HCT116 (cell line): ENCODE results near the gene RNF227. TPM values are rescaled to one million over a fixed set of nuclear protein-coding genes. Genes with fewer than 3 reads are reported as not detected.

Experiments
- ATAC-seq: fragments of 200-7000 bp; cut with Tn5 transposase; 2 replicates; pipeline ENCODE4 v1.9.1; 2020; ENCODE audit warnings: mild to moderate bottlenecking, moderate library complexity
- BruUV-seq: library from RNA; stranded (reverse); fragments of 400-500 nt; replicated peaks from 2 replicates; lab custom pipeline; 2021; lab: Mats Ljungman, UMichigan
- CTCF ChIA-PET: fragments of 300-600 bp; sonication (Branson Sonifier 250); formaldehyde crosslinking; loops from one replicate; lab custom pipeline; 2021; ENCODE audit warnings: antibody characterized with exemption; lab: Charles Lee
- POLR2A ChIA-PET: fragments of 300-600, 350-600 bp; sonication (Branson Sonifier 250); formaldehyde crosslinking; loops from one replicate; lab custom pipeline; 2021; ENCODE audit warnings: antibody characterized with exemption; lab: Charles Lee
- RAD21 ChIA-PET, 2 experiments: fragments of 300-600 bp; sonication (Branson Sonifier 250); formaldehyde crosslinking; loops; one replicate each; lab custom pipeline; 2023; ENCODE audit warnings: low total read pairs in 2 of 2; ENCODE audit not compliant: uncharacterized antibody in 2 of 2, unreplicated experiment in 2 of 2, low non-redundant PET in 1 of 2; lab: Charles Lee
- DNase-seq: peaks from one replicate; pipeline ENCODE4 v3.0.0-alpha.2; 2010; ENCODE audit warnings: low read depth, low spot score
- H2AFZ ChIP-seq: fragments of 200-600 bp; shearing (Covaris generic), sonication (generic); 2 replicates; pipeline ENCODE4 v1.6.1; 2017; ENCODE audit warnings: low read depth, mixed run types, mixed read lengths, antibody characterized with exemption, low read length; ENCODE audit not compliant: poor library complexity, severe bottlenecking
- H3K27ac ChIP-seq: 2 replicates; pipeline ENCODE4 v1.5.1; 2012; ENCODE audit warnings: low read depth, low read length
- H3K27me3 ChIP-seq: fragments of 200-600 bp; sonication (generic); 2 replicates; pipeline ENCODE4 v1.6.1; 2016; ENCODE audit warnings: mixed run types, low read length, mixed read lengths; ENCODE audit not compliant: insufficient read depth
- H3K36me3 ChIP-seq, 2 experiments: fragments of 200-500 bp in 1 of 2; fragments of 200-600 bp in 1 of 2; sonication (Bioruptor generic) in 1 of 2; sonication (generic) in 1 of 2; 2 replicates each; pipeline versions ENCODE4 v1.5.1 to v1.6.1; 2014 to 2016; ENCODE audit warnings: low read length in 2 of 2, inconsistent platforms in 1 of 2, mixed read lengths in 1 of 2, mixed run types in 1 of 2; ENCODE audit not compliant: insufficient read depth in 2 of 2, control insufficient read depth in 1 of 2
- H3K4me1 ChIP-seq, 2 experiments: fragments of 200-600 bp in 1 of 2; sonication (generic) in 1 of 2; 2 replicates each; pipeline versions ENCODE4 v1.5.1 to v1.6.1; 2012 to 2017; ENCODE audit warnings: low read length in 2 of 2, inconsistent platforms in 1 of 2, mild to moderate bottlenecking in 1 of 2, mixed read lengths in 1 of 2, mixed run types in 1 of 2, moderate library complexity in 1 of 2; ENCODE audit not compliant: insufficient read depth in 2 of 2, control insufficient read depth in 1 of 2
- H3K4me2 ChIP-seq: fragments of 200-600 bp; sonication (generic); 2 replicates; pipeline ENCODE4 v1.6.1; 2017; ENCODE audit warnings: mixed run types, low read length, mixed read lengths
- H3K4me3 ChIP-seq, 2 experiments: fragments of 200-600 bp in 1 of 2; sonication (generic) in 1 of 2; replicated peaks in 1 of 2; 2 replicates each; pipeline ENCODE4 v1.5.1; 2011 to 2016; ENCODE audit warnings: low read length in 2 of 2, control low read depth in 1 of 2, low read depth in 1 of 2, mild to moderate bottlenecking in 1 of 2, mixed read lengths in 1 of 2, mixed run types in 1 of 2
- H3K79me2 ChIP-seq: fragments of 200-600 bp; sonication (generic); 2 replicates; pipeline ENCODE4 v1.6.1; 2017; ENCODE audit warnings: mild to moderate bottlenecking, mixed run types, low read length, moderate library complexity, mixed read lengths; ENCODE audit not compliant: insufficient read depth
- H3K9ac ChIP-seq: fragments of 200-600 bp; sonication (generic); 2 replicates; pipeline ENCODE4 v1.6.1; 2016; ENCODE audit warnings: low read length, mixed read lengths
- H3K9me2 ChIP-seq: fragments of 200-600 bp; sonication (generic), shearing (Covaris generic); 2 replicates; pipeline ENCODE4 v1.6.1; 2017; ENCODE audit warnings: mixed run types, mild to moderate bottlenecking, moderate library complexity; ENCODE audit not compliant: insufficient read depth
- H3K9me3 ChIP-seq, 2 experiments: fragments of 200-500 bp in 1 of 2; fragments of 200-600 bp in 1 of 2; sonication (Bioruptor generic) in 1 of 2; sonication (generic) in 1 of 2; 2 replicates each; pipeline ENCODE4 v1.6.1; 2014 to 2017; ENCODE audit warnings: low read length in 2 of 2, mixed read lengths in 2 of 2, inconsistent platforms in 1 of 2, low read depth in 1 of 2, mild to moderate bottlenecking in 1 of 2, mixed run types in 1 of 2, moderate library complexity in 1 of 2; ENCODE audit not compliant: control insufficient read depth in 1 of 2, insufficient read depth in 1 of 2
- H4K20me1 ChIP-seq: fragments of 200-600 bp; sonication (generic), shearing (Covaris generic); 2 replicates; pipeline ENCODE4 v1.6.1; 2017; ENCODE audit warnings: mixed run types, mild to moderate bottlenecking, moderate library complexity; ENCODE audit not compliant: insufficient read depth
- CBX3 ChIP-seq: IDR thresholded peaks from 2 replicates; pipeline ENCODE4 v1.6.1; 2012; ENCODE audit warnings: low read depth
- CEBPB ChIP-seq: IDR thresholded peaks from 2 replicates; pipeline ENCODE4 v1.6.1; 2012; ENCODE audit warnings: low read depth
- EGR1 ChIP-seq: IDR thresholded peaks from 2 replicates; pipeline ENCODE4 v1.6.1; 2012; ENCODE audit warnings: low read depth
- ELF1 ChIP-seq: IDR thresholded peaks from 2 replicates; pipeline ENCODE4 v1.6.1; 2012; ENCODE audit warnings: low read depth, borderline replicate concordance
- EZH2phosphoT487 ChIP-seq: fragments of 200-600 bp; IDR thresholded peaks from 2 replicates; pipeline ENCODE4 v1.6.1; 2018; ENCODE audit warnings: antibody characterized with exemption, borderline replicate concordance
- FOSL1 ChIP-seq: IDR thresholded peaks from 2 replicates; pipeline ENCODE4 v1.6.1; 2012; ENCODE audit warnings: low read depth
- JUND ChIP-seq: IDR thresholded peaks from 2 replicates; pipeline ENCODE4 v1.6.1; 2012
- POLR2AphosphoS5 ChIP-seq: IDR thresholded peaks from 2 replicates; pipeline ENCODE4 v1.6.1; 2011; ENCODE audit warnings: mild to moderate bottlenecking, low read depth, low read length, moderate library complexity
- TCF7L2 ChIP-seq: IDR thresholded peaks from 2 replicates; pipeline ENCODE4 v1.7.0; 2011; ENCODE audit warnings: borderline replicate concordance, inconsistent platforms; ENCODE audit not compliant: insufficient read depth, insufficient read length; ENCODE audit errors: extremely low read depth
- YY1 ChIP-seq: IDR thresholded peaks from 2 replicates; pipeline ENCODE4 v1.6.1; 2011; ENCODE audit warnings: low read length, low read depth, moderate library complexity, mild to moderate bottlenecking; ENCODE audit not compliant: insufficient replicate concordance; ENCODE audit errors: extremely low read depth
- ZNF274 ChIP-seq: fragments of 200-500 bp; sonication (Bioruptor generic); IDR thresholded peaks from 2 replicates; pipeline ENCODE4 v1.6.1; 2014; ENCODE audit warnings: mild to moderate bottlenecking, low read depth, low read length, inconsistent platforms
- intact Hi-C: fragments of 100-400 bp; cut with micrococcal nuclease; formaldehyde crosslinking; loops from 2 replicates; pipeline ENCODE4 v1.10.0; 2022
- total RNA-seq: library from RNA; stranded (reverse); gene quantifications from one replicate; pipeline ENCODE4 v1.2.1, GENCODE V29; 2021; ENCODE audit not compliant: unreplicated experiment
- TF ChIP-seq, protein P1 (sequence below), 3 experiments: fragments of 200-600 bp in 1 of 3; sonication (generic) in 1 of 3; IDR thresholded peaks in 2 of 3; conservative IDR thresholded peaks in 1 of 3; 2 replicates each; pipeline ENCODE4 v1.5.1; 2012 to 2017; ENCODE audit warnings: low read depth in 2 of 3, low read length in 2 of 3, antibody characterized with exemption in 1 of 3, borderline replicate concordance in 1 of 3, control low read depth in 1 of 3, mild to moderate bottlenecking in 1 of 3, mixed read lengths in 1 of 3, mixed run types in 1 of 3, moderate library complexity in 1 of 3; ENCODE audit not compliant: insufficient read depth in 1 of 3
- TF ChIP-seq, protein P2 (sequence below): IDR thresholded peaks from 2 replicates; pipeline ENCODE4 v1.6.1; 2011; ENCODE audit warnings: mild to moderate bottlenecking, low read length, moderate library complexity; ENCODE audit not compliant: insufficient replicate concordance; ENCODE audit errors: extremely low read depth
- TF ChIP-seq, protein P3 (sequence below): IDR thresholded peaks from 2 replicates; pipeline ENCODE4 v1.6.1; 2012
- TF ChIP-seq, protein P4 (sequence below): IDR thresholded peaks from 2 replicates; pipeline ENCODE4 v1.6.1; 2012
- TF ChIP-seq, protein P5 (sequence below): IDR thresholded peaks from 2 replicates; pipeline ENCODE4 v1.6.1; 2012; ENCODE audit warnings: low read depth

Gene RNF227
- total RNA-seq, 1 experiment from 2014 or later = 0.74 TPM

DNA sequence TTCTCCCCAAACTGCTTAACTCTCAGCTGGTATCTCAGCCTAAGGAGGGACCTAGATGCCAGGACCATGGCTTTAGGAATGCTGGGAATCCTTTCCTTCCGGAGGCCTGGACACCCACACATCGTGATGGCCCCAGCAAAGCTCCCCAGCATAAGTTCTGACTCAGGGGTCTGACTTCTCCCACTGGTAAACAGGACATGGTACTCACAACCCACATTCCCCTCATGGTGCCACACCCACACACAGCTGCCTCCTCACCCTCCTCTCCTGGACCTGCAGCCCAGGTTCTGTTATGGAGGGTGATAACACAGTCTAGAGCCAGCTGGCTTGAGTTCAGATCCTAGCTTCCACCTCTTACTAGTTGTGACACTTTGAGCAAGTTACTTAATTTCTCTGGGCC is 719 bp upstream of the RNF227 start:
- H2AFZ ChIP-seq = no peak overlapping the region
- no peaks in the 10 kb centered on the region for H3K9me2 ChIP-seq
- no peak for ATAC-seq
- peaks cover 10 to 28% of the 10 kb centered on the region in 2 experiments; a peak in 3 of 4 replicates for H3K4me1 ChIP-seq
- H3K36me3 ChIP-seq = no peaks in the 10 kb centered on the region
- TF ChIP-seq, protein P1, sequence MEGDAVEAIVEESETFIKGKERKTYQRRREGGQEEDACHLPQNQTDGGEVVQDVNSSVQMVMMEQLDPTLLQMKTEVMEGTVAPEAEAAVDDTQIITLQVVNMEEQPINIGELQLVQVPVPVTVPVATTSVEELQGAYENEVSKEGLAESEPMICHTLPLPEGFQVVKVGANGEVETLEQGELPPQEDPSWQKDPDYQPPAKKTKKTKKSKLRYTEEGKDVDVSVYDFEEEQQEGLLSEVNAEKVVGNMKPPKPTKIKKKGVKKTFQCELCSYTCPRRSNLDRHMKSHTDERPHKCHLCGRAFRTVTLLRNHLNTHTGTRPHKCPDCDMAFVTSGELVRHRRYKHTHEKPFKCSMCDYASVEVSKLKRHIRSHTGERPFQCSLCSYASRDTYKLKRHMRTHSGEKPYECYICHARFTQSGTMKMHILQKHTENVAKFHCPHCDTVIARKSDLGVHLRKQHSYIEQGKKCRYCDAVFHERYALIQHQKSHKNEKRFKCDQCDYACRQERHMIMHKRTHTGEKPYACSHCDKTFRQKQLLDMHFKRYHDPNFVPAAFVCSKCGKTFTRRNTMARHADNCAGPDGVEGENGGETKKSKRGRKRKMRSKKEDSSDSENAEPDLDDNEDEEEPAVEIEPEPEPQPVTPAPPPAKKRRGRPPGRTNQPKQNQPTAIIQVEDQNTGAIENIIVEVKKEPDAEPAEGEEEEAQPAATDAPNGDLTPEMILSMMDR (IDR thresholded peaks at IDR 0.05 in 2 of 3, conservative IDR thresholded peaks at IDR 0.05 in 1 of 3; ENCODE audit: borderline replicate concordance in 1 of 3, insufficient read depth in 1 of 3, low read depth in 2 of 3, low read length in 2 of 3) = no peak
- TF ChIP-seq, protein P2, sequence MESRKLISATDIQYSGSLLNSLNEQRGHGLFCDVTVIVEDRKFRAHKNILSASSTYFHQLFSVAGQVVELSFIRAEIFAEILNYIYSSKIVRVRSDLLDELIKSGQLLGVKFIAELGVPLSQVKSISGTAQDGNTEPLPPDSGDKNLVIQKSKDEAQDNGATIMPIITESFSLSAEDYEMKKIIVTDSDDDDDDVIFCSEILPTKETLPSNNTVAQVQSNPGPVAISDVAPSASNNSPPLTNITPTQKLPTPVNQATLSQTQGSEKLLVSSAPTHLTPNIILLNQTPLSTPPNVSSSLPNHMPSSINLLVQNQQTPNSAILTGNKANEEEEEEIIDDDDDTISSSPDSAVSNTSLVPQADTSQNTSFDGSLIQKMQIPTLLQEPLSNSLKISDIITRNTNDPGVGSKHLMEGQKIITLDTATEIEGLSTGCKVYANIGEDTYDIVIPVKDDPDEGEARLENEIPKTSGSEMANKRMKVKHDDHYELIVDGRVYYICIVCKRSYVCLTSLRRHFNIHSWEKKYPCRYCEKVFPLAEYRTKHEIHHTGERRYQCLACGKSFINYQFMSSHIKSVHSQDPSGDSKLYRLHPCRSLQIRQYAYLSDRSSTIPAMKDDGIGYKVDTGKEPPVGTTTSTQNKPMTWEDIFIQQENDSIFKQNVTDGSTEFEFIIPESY = no peak
- TF ChIP-seq EZH2phosphoT487 = no peak
- no peak for TF ChIP-seq TCF7L2
- no peak for TF ChIP-seq FOSL1
- TF ChIP-seq POLR2AphosphoS5 = no peak
- no peak for TF ChIP-seq YY1
- no peak for TF ChIP-seq CEBPB
- no peak for TF ChIP-seq ELF1
- TF ChIP-seq, protein P3, sequence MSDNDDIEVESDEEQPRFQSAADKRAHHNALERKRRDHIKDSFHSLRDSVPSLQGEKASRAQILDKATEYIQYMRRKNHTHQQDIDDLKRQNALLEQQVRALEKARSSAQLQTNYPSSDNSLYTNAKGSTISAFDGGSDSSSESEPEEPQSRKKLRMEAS = no peak
- TF ChIP-seq, protein P4, sequence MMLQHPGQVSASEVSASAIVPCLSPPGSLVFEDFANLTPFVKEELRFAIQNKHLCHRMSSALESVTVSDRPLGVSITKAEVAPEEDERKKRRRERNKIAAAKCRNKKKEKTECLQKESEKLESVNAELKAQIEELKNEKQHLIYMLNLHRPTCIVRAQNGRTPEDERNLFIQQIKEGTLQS = no peak
- TF ChIP-seq CBX3 = no peak
- TF ChIP-seq JUND = no peak
- TF ChIP-seq, protein P5, sequence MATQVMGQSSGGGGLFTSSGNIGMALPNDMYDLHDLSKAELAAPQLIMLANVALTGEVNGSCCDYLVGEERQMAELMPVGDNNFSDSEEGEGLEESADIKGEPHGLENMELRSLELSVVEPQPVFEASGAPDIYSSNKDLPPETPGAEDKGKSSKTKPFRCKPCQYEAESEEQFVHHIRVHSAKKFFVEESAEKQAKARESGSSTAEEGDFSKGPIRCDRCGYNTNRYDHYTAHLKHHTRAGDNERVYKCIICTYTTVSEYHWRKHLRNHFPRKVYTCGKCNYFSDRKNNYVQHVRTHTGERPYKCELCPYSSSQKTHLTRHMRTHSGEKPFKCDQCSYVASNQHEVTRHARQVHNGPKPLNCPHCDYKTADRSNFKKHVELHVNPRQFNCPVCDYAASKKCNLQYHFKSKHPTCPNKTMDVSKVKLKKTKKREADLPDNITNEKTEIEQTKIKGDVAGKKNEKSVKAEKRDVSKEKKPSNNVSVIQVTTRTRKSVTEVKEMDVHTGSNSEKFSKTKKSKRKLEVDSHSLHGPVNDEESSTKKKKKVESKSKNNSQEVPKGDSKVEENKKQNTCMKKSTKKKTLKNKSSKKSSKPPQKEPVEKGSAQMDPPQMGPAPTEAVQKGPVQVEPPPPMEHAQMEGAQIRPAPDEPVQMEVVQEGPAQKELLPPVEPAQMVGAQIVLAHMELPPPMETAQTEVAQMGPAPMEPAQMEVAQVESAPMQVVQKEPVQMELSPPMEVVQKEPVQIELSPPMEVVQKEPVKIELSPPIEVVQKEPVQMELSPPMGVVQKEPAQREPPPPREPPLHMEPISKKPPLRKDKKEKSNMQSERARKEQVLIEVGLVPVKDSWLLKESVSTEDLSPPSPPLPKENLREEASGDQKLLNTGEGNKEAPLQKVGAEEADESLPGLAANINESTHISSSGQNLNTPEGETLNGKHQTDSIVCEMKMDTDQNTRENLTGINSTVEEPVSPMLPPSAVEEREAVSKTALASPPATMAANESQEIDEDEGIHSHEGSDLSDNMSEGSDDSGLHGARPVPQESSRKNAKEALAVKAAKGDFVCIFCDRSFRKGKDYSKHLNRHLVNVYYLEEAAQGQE = no peak
- TF ChIP-seq ZNF274 = no peak
- no peak for TF ChIP-seq EGR1
- no peak overlapping the region for H3K27ac ChIP-seq
- H3K27me3 ChIP-seq = no peaks in the 10 kb centered on the region
- H3K9me3 ChIP-seq = no peaks in the 10 kb centered on the region
- H4K20me1 ChIP-seq = no peaks in the 10 kb centered on the region
- ChIA-PET CTCF (interaction anchor here (2.1 kb wide), 1 partner anchor 125 kb away, joined by 7 read pairs; no protein-coding TSS in a partner anchor), RAD21 (no interaction called here), POLR2A (interaction anchor here (1.2 to 2.3 kb wide), 2 partner anchors 10 to 80 kb away, joined by 3 to 8 read pairs; no protein-coding TSS in a partner anchor)
- no peak overlapping the region for H3K4me3 ChIP-seq
- H3K9ac ChIP-seq = no peak overlapping the region
- no peak for DNase-seq
- no TSS peak for BruUV-seq
- H3K4me2 ChIP-seq = no peak overlapping the region
- intact Hi-C loops = no loop called here
- no peaks in the 10 kb centered on the region for H3K79me2 ChIP-seq
